22Rv1 (cell line): ENCODE data around the gene SLC2A8.

Source experiments
- CTCF ChIP-seq: fragments of 450-650 bp; IDR thresholded peaks from 2 replicates; pipeline ENCODE4 v1.5.1; 2017; ENCODE audit warnings: mild to moderate bottlenecking
- ZFX ChIP-seq: fragments of 450-650 bp; IDR thresholded peaks from 2 replicates; pipeline ENCODE4 v1.6.1; 2017; ENCODE audit warnings: antibody characterized with exemption, borderline replicate concordance

- TF ChIP-seq CTCF, result no peak
- TF ChIP-seq ZFX, result no peak
These were observed 52.5 kb downstream of the SLC2A8 start for GRCh38 chr9:127449332-127449966.
